Aorta (tissue), 5 donors: ENCODE results near the gene PRKCA. TPM values are rescaled to one million over a fixed set of nuclear protein-coding genes. Genes with fewer than 3 reads are reported as not detected.
"Not testable (repeated sequence)": the region's sequence is repeated elsewhere in the genome, so short reads cannot be mapped to it uniquely, and the experiment has no call there.

ENCODE experiments used
- ATAC-seq: fragments of 200-7000 bp; cut with Tn5 transposase; one replicate; pipeline ENCODE4 v1.9.1; 2022; ENCODE audit warnings: moderate library complexity; ENCODE audit not compliant: low FRiP score
- DNase-seq, 2 donors: peaks; one replicate each; pipeline ENCODE4 v3.0.0-alpha.2; 2020
- H3K27ac ChIP-seq, 2 donors: one replicate each; pipeline ENCODE4 v1.5.1; 2013; ENCODE audit warnings: low read length in 2 of 2, mild to moderate bottlenecking in 2 of 2, moderate library complexity in 2 of 2, control low read depth in 1 of 2, inconsistent platforms in 1 of 2, low read depth in 1 of 2
- H3K27me3 ChIP-seq, 2 donors: one replicate each; pipeline ENCODE4 v1.6.1; 2013; ENCODE audit warnings: control low read depth in 1 of 2, low read length in 1 of 2, mild to moderate bottlenecking in 1 of 2, moderate library complexity in 1 of 2; ENCODE audit not compliant: insufficient read depth in 2 of 2, control insufficient read depth in 1 of 2
- H3K36me3 ChIP-seq, 2 donors: one replicate each; pipeline ENCODE4 v1.6.1; 2013; ENCODE audit warnings: control low read depth in 1 of 2, low read length in 1 of 2, mild to moderate bottlenecking in 1 of 2; ENCODE audit not compliant: insufficient read depth in 2 of 2, control insufficient read depth in 1 of 2
- H3K4me1 ChIP-seq, 2 donors: one replicate each; pipeline ENCODE4 v1.6.1; 2013; ENCODE audit warnings: low read length in 2 of 2, control low read depth in 1 of 2, mild to moderate bottlenecking in 1 of 2, moderate library complexity in 1 of 2; ENCODE audit not compliant: insufficient read depth in 2 of 2, control insufficient read depth in 1 of 2
- H3K4me3 ChIP-seq, 2 donors: one replicate each; pipeline ENCODE4 v1.5.1; 2013; ENCODE audit warnings: low read length in 2 of 2, control low read depth in 1 of 2, mild to moderate bottlenecking in 1 of 2
- H3K9me3 ChIP-seq: one replicate; pipeline ENCODE4 v1.6.1; 2013; ENCODE audit warnings: mild to moderate bottlenecking, low read length; ENCODE audit not compliant: control insufficient read depth
- WGBS, 2 donors: extraction: QIAGEN DNeasy Blood & Tissue Kit; methylation state at CpG; one replicate each; pipeline ENCODE4 v1.1.7; 2013; 5-methylcytosine and 5-hydroxymethylcytosine counted together
- intact Hi-C, 2 donors: fragments of 100-400 bp; cut with DNase I; formaldehyde crosslinking; loops; one replicate each; pipeline versions ENCODE4 v1.14.2 to v1.15.0; 2022
- polyA plus RNA-seq, 2 donors: library from polyadenylated mRNA; stranded (reverse); fragments of 200-250 nt; gene quantifications; one replicate each; pipeline ENCODE4 v1.2.3, GENCODE V29; 2013
- total RNA-seq, 2 donors: library from RNA; stranded (reverse); fragmentation: NEBNext Ultra II Directional; extraction: Animal tissue kit (Norgen Biotek cat#: 25700); gene quantifications; one replicate each; pipeline ENCODE4 v1.2.1, GENCODE V29; 2021
- donor health status: healthy with polysubstance abuse.
- donor health status: Bipolar disorder and iron deficiency.
- donor health status: DM: no; HTN: no; CAD: no.
- donor health status: DM: no; HTN: no; CAD: no.
- donor health status: DM: yes; HTN: yes; CAD: no.

Gene PRKCA
- total and polyA plus RNA-seq, 4 donors, result 2.7 to 15.4 (median 9.1) TPM

- DNase-seq (no peak), ATAC-seq (no peak)
- intact Hi-C loops, result no loop called here
- H3K9me3 ChIP-seq, result no peaks in the 10 kb centered on the region
- H3K4me3 ChIP-seq, result no peak overlapping the region
- WGBS, 2 donors, result 82 to 90% methylated on average over 4 of the region's 4 CpGs
- no peaks in the 10 kb centered on the region for H3K4me1 ChIP-seq
- no peaks in the 10 kb centered on the region for H3K27me3 ChIP-seq
- H3K36me3 ChIP-seq, result no peaks in the 10 kb centered on the region
- H3K27ac ChIP-seq, result no peak overlapping the region
These were observed 7.4 kb downstream of the PRKCA start for GRCh38 chr17:66309793-66310192.

GRCh38 chr17:66310528-66311148, 8.2 kb downstream of the PRKCA start:
- no peaks in the 10 kb centered on the region for H3K27me3 ChIP-seq
- no peaks in the 10 kb centered on the region for H3K36me3 ChIP-seq
- intact Hi-C loops, result no loop called here
- H3K4me1 ChIP-seq, result no peaks in the 10 kb centered on the region
- H3K4me3 ChIP-seq, result no peak overlapping the region
- no peaks in the 10 kb centered on the region for H3K9me3 ChIP-seq
- ATAC-seq, result no peak
- no peak for DNase-seq
- no peak overlapping the region for H3K27ac ChIP-seq
- 94 to 96% methylated on average over 7 of the region's 7 CpGs for WGBS, 2 donors

GRCh38 chr17:66312912-66313311, 10.5 kb downstream of the PRKCA start:
- H3K36me3 ChIP-seq, result no peaks in the 10 kb centered on the region
- WGBS, 2 donors, result 93 to 94% methylated on average over 8 of the region's 8 CpGs
- H3K27ac ChIP-seq, result no peak overlapping the region
- no peak for ATAC-seq
- no peak overlapping the region for H3K4me3 ChIP-seq
- no peaks in the 10 kb centered on the region for H3K4me1 ChIP-seq
- intact Hi-C loops, result no loop called here
- no peak for DNase-seq
- no peaks in the 10 kb centered on the region for H3K27me3 ChIP-seq
- no peaks in the 10 kb centered on the region for H3K9me3 ChIP-seq

DNA sequence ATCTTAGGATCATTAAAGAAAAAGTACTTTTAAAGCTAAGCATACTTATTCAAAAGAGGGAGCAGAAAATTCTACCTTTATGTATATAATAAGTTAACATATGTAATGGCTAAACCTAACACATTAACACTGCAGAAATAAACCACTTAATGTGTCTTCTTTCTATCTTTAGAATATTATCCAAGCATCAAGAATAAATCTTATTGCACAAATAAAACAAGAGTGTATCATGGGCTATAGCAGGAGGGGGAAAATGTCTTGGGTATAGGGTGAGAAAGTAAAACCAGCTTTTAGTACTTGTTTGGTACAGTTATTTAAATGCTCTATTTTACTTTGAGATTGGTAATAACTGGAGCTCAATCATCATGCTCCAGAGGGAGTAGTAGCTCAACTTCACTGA, 10.9 kb downstream of the PRKCA start:
- no peaks in the 10 kb centered on the region for H3K4me1 ChIP-seq
- no peak for ATAC-seq
- no peaks in the 10 kb centered on the region for H3K27me3 ChIP-seq
- H3K9me3 ChIP-seq, result no peaks in the 10 kb centered on the region
- H3K27ac ChIP-seq, result no peak overlapping the region
- no peaks in the 10 kb centered on the region for H3K36me3 ChIP-seq
- no peak for DNase-seq
- no peak overlapping the region for H3K4me3 ChIP-seq
- intact Hi-C loops, result no loop called here

GRCh38 chr17:66313995-66314659, 11.7 kb downstream of the PRKCA start:
- H3K9me3 ChIP-seq, result no peaks in the 10 kb centered on the region
- H3K4me3 ChIP-seq, result no peak overlapping the region
- no peaks in the 10 kb centered on the region for H3K36me3 ChIP-seq
- DNase-seq (no peak), ATAC-seq (no peak)
- H3K27ac ChIP-seq, result no peak overlapping the region
- WGBS, 2 donors, result 74 to 81% methylated on average over 8 of the region's 8 CpGs
- H3K27me3 ChIP-seq, result no peaks in the 10 kb centered on the region
- intact Hi-C loops, result no loop called here
- H3K4me1 ChIP-seq, result no peaks in the 10 kb centered on the region

GRCh38 chr17:66317629-66318028, 15.2 kb downstream of the PRKCA start:
- H3K4me3 ChIP-seq, result no peak overlapping the region
- no peaks in the 10 kb centered on the region for H3K4me1 ChIP-seq
- no peaks in the 10 kb centered on the region for H3K27me3 ChIP-seq
- no peak for ATAC-seq
- DNase-seq, result no peak
- intact Hi-C loops, result no loop called here
- no peaks in the 10 kb centered on the region for H3K9me3 ChIP-seq
- no peaks in the 10 kb centered on the region for H3K36me3 ChIP-seq
- H3K27ac ChIP-seq, result no peak overlapping the region

DNA sequence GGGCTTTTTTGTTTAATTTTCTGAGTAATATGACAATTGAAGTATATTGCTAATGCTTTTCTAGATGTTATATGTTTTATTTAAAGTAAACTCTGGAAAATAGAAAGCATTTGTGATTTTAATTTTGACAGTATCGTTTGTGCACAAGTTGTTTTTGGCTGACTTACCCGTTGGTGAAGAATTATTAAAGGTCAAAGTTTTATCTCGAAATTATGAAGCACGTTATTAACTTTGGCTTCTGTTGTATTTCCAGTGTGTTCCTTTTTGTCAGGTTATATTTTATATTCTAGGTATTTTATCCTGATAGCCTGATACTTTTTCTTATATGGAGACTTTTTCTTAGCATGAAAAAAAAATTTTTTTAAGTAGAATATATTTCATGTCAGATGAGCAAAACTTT, 16.8 kb downstream of the PRKCA start:
- ATAC-seq (no peak), DNase-seq (no peak)
- Histone ChIP-seq H3K27me3 (no peaks in the 10 kb centered on the region), H3K36me3 (no peaks in the 10 kb centered on the region), H3K27ac (no peak overlapping the region), H3K9me3 (no peaks in the 10 kb centered on the region), H3K4me3 (no peak overlapping the region), H3K4me1 (no peaks in the 10 kb centered on the region)
- intact Hi-C loops, result no loop called here
- 31 to 45% methylated on average over 4 of the region's 4 CpGs for WGBS, 2 donors

DNA sequence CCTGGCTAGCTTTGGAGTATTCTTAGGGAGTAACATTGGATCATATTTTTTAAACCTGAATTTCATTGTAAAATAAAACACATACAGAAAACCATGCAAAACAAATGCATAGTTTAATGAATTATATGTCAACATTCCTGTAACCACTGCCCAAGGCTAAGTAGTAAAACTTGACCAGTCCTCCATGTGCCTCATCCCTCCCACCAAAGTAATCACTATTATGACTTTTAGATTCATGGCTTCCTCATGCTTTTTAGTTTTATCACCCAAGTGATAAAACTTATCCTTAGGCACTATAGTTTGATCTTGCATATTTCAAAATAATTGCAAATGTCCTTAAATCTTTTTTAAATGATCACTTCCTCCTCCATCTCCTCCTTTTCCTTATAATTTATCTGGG, 20.4 kb downstream of the PRKCA start:
- ATAC-seq (no peak), DNase-seq (no peak)
- Histone ChIP-seq H3K4me1 (no peaks in the 10 kb centered on the region), H3K36me3 (no peaks in the 10 kb centered on the region), H3K27ac (no peak overlapping the region), H3K4me3 (no peak overlapping the region), H3K9me3 (no peaks in the 10 kb centered on the region), H3K27me3 (no peaks in the 10 kb centered on the region)
- intact Hi-C loops, result no loop called here

GRCh38 chr17:66324381-66325004, 22.1 kb downstream of the PRKCA start:
- H3K9me3 ChIP-seq, H3K4me3 ChIP-seq, H3K27me3 ChIP-seq, intact Hi-C loops, H3K4me1 ChIP-seq, DNase-seq, H3K27ac ChIP-seq, H3K36me3 ChIP-seq, ATAC-seq: not testable (repeated sequence)
- 95 to 97% methylated on average over 3 of the region's 3 CpGs for WGBS, 2 donors
